HG02943 (cell line): ENCODE results near the gene AGMAT.

ENCODE experiments used
- ATAC-seq: cut with Tn5 transposase; IDR thresholded peaks from one replicate; pipeline ENCODE4 v1.9.1; 2021; ENCODE audit warnings: mild to moderate bottlenecking, low read depth, moderate library complexity; ENCODE audit not compliant: unreplicated experiment

AGMAT gene

GRCh38 chr1:15584489-15585363, at the start of gene AGMAT:
Gene AGMAT, minus strand, starts transcription at chr1:15585051. Its CDS starts 84 bp downstream, at chr1:15584967.
- ATAC-seq, result no peak

- no peak for ATAC-seq
Observed at GRCh38 chr1:15633756-15634420, 49.0 kb upstream of the AGMAT start.

- ATAC-seq, result peak; percentile 23
Observed at GRCh38 chr1:15628003-15628402, 43.2 kb upstream of the AGMAT start.

- ATAC-seq, result peak; percentile 60
Observed at GRCh38 chr1:15627343-15627988, 42.6 kb upstream of the AGMAT start.

GRCh38 chr1:15626269-15626950, 41.6 kb upstream of the AGMAT start:
- ATAC-seq, result no peak

GRCh38 chr1:15625056-15625917, 40.4 kb upstream of the AGMAT start:
- no peak for ATAC-seq

GRCh38 chr1:15624133-15624714, 39.4 kb upstream of the AGMAT start:
- ATAC-seq, result no peak

GRCh38 chr1:15623435-15623834, 38.6 kb upstream of the AGMAT start:
- no peak for ATAC-seq

GRCh38 chr1:15622712-15623373, 38.0 kb upstream of the AGMAT start:
- no peak for ATAC-seq

- ATAC-seq, result no peak
Observed at GRCh38 chr1:15621975-15622374, 37.1 kb upstream of the AGMAT start.

- ATAC-seq, result no peak
Observed at GRCh38 chr1:15620902-15621682, 36.2 kb upstream of the AGMAT start.

- no peak for ATAC-seq
Observed at GRCh38 chr1:15620155-15620545, 35.3 kb upstream of the AGMAT start.

- no peak for ATAC-seq
Observed at GRCh38 chr1:15618655-15619525, 34.0 kb upstream of the AGMAT start.

GRCh38 chr1:15618077-15618654, 33.3 kb upstream of the AGMAT start:
- ATAC-seq, result no peak

GRCh38 chr1:15617173-15618076, 32.6 kb upstream of the AGMAT start, which contains the start of gene DDI2:
Gene DDI2, plus strand, starts transcription at chr1:15617458. Its CDS starts 213 bp downstream, at chr1:15617671.
- ATAC-seq, result peak; percentile 54
